ENCODE data around the gene ALDH1A2.

ALDH1A2 gene

GRCh38 chr15:58021332-58022230 is 43.9 kb downstream of the ALDH1A2 start:
- H4K20me1 ChIP-seq (ENCODE audit: insufficient read depth): no peaks in the 10 kb centered on the region
- no peak overlapping the region for H2AFZ ChIP-seq (ENCODE audit: low read depth)
- H3K36me3 ChIP-seq (ENCODE audit: insufficient read depth): no peaks in the 10 kb centered on the region
- no peak overlapping the region for H3K4me3 ChIP-seq (IDR thresholded peaks at IDR 0.05; ENCODE audit: insufficient read depth, low read depth, low read length)
- H3K27ac ChIP-seq: no peak overlapping the region
- no peak overlapping the region for H3K4me2 ChIP-seq
- TF ChIP-seq CTCF (conservative IDR thresholded peaks at IDR 0.05; ENCODE audit: low read depth, low read length): no peak
- no peaks in the 10 kb centered on the region for H3K4me1 ChIP-seq (ENCODE audit: low read depth, poor library complexity, severe bottlenecking)
- H3K79me2 ChIP-seq (ENCODE audit: insufficient read depth, low read depth): no peaks in the 10 kb centered on the region
- H3K9ac ChIP-seq: no peak overlapping the region
- H3K27me3 ChIP-seq (ENCODE audit: insufficient read depth, low read depth): no peaks in the 10 kb centered on the region

GRCh38 chr15:58019503-58020376 is 45.8 kb downstream of the ALDH1A2 start:
- no peak overlapping the region for H3K9ac ChIP-seq
- H3K27me3 ChIP-seq (ENCODE audit: insufficient read depth, low read depth): no peaks in the 10 kb centered on the region
- H3K4me2 ChIP-seq: no peak overlapping the region
- TF ChIP-seq CTCF (conservative IDR thresholded peaks at IDR 0.05; ENCODE audit: low read depth, low read length): no peak
- H3K4me3 ChIP-seq (IDR thresholded peaks at IDR 0.05; ENCODE audit: insufficient read depth, low read depth, low read length): no peak overlapping the region
- H4K20me1 ChIP-seq (ENCODE audit: insufficient read depth): no peaks in the 10 kb centered on the region
- no peaks in the 10 kb centered on the region for H3K36me3 ChIP-seq (ENCODE audit: insufficient read depth)
- H3K4me1 ChIP-seq (ENCODE audit: low read depth, poor library complexity, severe bottlenecking): no peaks in the 10 kb centered on the region
- H2AFZ ChIP-seq (ENCODE audit: low read depth): no peak overlapping the region
- H3K79me2 ChIP-seq (ENCODE audit: insufficient read depth, low read depth): no peaks in the 10 kb centered on the region
- no peak overlapping the region for H3K27ac ChIP-seq

- H3K4me1 ChIP-seq (ENCODE audit: low read depth, poor library complexity, severe bottlenecking): no peaks in the 10 kb centered on the region
- no peak overlapping the region for H3K9ac ChIP-seq
- H3K27me3 ChIP-seq (ENCODE audit: insufficient read depth, low read depth): no peaks in the 10 kb centered on the region
- no peak for TF ChIP-seq CTCF (conservative IDR thresholded peaks at IDR 0.05; ENCODE audit: low read depth, low read length)
- H2AFZ ChIP-seq (ENCODE audit: low read depth): no peak overlapping the region
- H4K20me1 ChIP-seq (ENCODE audit: insufficient read depth): no peaks in the 10 kb centered on the region
- no peaks in the 10 kb centered on the region for H3K79me2 ChIP-seq (ENCODE audit: insufficient read depth, low read depth)
- no peak overlapping the region for H3K4me3 ChIP-seq (IDR thresholded peaks at IDR 0.05; ENCODE audit: insufficient read depth, low read depth, low read length)
- H3K27ac ChIP-seq: no peak overlapping the region
- H3K4me2 ChIP-seq: no peak overlapping the region
- H3K36me3 ChIP-seq (ENCODE audit: insufficient read depth): no peaks in the 10 kb centered on the region
Observed at GRCh38 chr15:58017869-58018268, 47.6 kb downstream of the ALDH1A2 start.

GRCh38 chr15:58016581-58017175 is 48.8 kb downstream of the ALDH1A2 start:
- H3K27ac ChIP-seq: no peak overlapping the region
- H3K79me2 ChIP-seq (ENCODE audit: insufficient read depth, low read depth): no peaks in the 10 kb centered on the region
- H4K20me1 ChIP-seq (ENCODE audit: insufficient read depth): no peaks in the 10 kb centered on the region
- TF ChIP-seq CTCF (conservative IDR thresholded peaks at IDR 0.05; ENCODE audit: low read depth, low read length): no peak
- no peaks in the 10 kb centered on the region for H3K36me3 ChIP-seq (ENCODE audit: insufficient read depth)
- no peak overlapping the region for H2AFZ ChIP-seq (ENCODE audit: low read depth)
- H3K4me3 ChIP-seq (IDR thresholded peaks at IDR 0.05; ENCODE audit: insufficient read depth, low read depth, low read length): no peak overlapping the region
- H3K4me1 ChIP-seq (ENCODE audit: low read depth, poor library complexity, severe bottlenecking): no peaks in the 10 kb centered on the region
- H3K4me2 ChIP-seq: no peak overlapping the region
- H3K27me3 ChIP-seq (ENCODE audit: insufficient read depth, low read depth): no peaks in the 10 kb centered on the region
- H3K9ac ChIP-seq: no peak overlapping the region
